ENCODE results near the gene NEGR1.

DNA sequence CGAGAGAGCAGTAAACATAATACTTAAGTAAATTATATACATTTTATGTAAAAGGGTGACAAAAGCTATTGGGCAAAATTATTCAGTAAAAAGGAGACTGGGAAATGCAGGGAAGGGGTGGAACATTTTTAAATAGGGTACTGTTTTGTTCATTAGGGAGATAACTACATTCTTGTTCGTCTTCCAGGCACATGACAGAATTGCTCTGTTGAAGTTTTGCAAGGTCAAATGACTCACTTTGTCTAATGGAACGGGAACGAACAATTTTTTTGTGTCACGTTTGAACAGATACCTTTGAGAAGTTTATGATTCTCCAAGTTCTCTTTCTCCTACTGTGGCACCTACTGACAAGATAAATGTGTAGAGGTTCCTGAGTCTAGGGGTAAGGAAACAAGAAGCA, 819.2 kb downstream of the NEGR1 start:
- TF ChIP-seq, protein P1, sequence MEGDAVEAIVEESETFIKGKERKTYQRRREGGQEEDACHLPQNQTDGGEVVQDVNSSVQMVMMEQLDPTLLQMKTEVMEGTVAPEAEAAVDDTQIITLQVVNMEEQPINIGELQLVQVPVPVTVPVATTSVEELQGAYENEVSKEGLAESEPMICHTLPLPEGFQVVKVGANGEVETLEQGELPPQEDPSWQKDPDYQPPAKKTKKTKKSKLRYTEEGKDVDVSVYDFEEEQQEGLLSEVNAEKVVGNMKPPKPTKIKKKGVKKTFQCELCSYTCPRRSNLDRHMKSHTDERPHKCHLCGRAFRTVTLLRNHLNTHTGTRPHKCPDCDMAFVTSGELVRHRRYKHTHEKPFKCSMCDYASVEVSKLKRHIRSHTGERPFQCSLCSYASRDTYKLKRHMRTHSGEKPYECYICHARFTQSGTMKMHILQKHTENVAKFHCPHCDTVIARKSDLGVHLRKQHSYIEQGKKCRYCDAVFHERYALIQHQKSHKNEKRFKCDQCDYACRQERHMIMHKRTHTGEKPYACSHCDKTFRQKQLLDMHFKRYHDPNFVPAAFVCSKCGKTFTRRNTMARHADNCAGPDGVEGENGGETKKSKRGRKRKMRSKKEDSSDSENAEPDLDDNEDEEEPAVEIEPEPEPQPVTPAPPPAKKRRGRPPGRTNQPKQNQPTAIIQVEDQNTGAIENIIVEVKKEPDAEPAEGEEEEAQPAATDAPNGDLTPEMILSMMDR (IDR thresholded peaks at IDR 0.05), result no peak
- TF ChIP-seq POLR2A (IDR thresholded peaks at IDR 0.05) (no peak), EP300 (IDR thresholded peaks at IDR 0.05) (no peak)

Measured in stomach (tissue), 4 donors.